Peyer's patch (tissue), 4 donors: ENCODE results near the gene SLC22A17.

Experiments used
- CTCF ChIP-seq, 6 experiments: fragments of 450-650 bp in 4 of 6; fragments of 200-600 bp in 2 of 6; sonication (generic) in 1 of 6; IDR thresholded peaks; one replicate each; pipeline ENCODE4 v1.5.1; 2017 to 2019; ENCODE audit warnings: antibody characterized with exemption in 6 of 6, mild to moderate bottlenecking in 3 of 6, moderate library complexity in 1 of 6
- POLR2A ChIP-seq, 2 donors: fragments of 450-650 bp; IDR thresholded peaks; one replicate each; pipeline ENCODE4 v1.5.1; 2017; ENCODE audit warnings: antibody characterized with exemption in 2 of 2, mild to moderate bottlenecking in 2 of 2, moderate library complexity in 2 of 2

GRCh38 chr14:23324993-23325392, 27.7 kb downstream of the SLC22A17 start:
- TF ChIP-seq CTCF (IDR thresholded peaks at IDR 0.05) (no peak), POLR2A (IDR thresholded peaks at IDR 0.05) (no peak)
